Right hindlimb (tissue), 1 donor: ENCODE measurements around the gene ZBTB9.
A peak's percentile ranks its signal among the peaks of the same experiment; 100 is the strongest.

Source experiments
- DNase-seq: peaks from one replicate; pipeline ENCODE4 v3.0.0-alpha.2; 2018

The ZBTB9 gene

DNA sequence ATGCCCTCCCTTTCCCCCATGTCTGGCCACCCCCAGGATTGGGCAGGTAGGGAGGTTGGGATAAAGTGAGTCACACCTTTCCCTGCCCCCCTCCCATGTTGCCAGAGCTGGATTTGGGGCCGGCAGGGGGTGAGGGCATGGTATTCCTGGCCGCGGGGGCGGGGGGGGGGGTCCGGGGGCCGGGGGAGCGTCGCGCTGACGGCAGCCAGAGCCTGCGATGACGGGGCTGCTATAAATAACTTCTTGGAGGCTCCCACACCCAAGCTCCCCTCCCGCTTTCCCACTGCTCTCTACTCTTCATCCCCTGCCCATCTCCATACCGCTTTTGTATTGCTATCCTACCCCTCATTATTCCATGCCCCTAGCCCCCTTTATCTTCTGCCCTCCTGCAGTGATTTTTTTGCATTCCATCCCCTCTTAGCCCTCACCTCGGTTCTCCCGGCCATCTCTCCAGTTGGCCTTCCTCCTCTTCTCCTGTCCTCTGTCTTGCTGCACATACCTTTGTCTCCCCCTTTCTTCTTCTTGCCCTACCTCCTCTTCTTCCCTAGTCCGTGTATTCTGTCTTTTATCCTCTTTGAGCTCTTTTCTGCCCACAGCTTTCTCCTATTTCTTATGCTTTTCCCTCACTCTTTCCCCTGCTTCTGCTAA lies 20.7 kb upstream of the ZBTB9 start:
- peak; percentile 65 for DNase-seq

DNA sequence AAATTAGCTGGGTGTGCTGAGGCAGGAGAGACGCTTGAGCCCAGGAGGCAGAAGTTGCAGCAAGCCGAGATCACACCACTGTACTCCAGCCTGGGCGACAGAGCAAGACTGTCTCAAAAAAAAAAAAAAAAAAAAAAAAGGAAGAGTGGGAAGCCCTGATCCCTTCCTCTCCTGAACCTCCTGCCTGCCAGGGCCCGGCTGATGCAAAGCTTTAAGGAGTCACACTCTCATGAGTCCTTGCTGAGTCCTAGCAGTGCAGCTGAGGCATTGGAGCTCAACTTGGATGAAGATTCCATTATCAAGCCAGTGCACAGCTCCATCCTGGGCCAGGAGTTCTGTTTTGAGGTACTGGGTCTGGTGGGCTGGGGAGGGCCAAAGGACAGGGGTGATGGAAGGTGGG lies 19.4 kb upstream of the ZBTB9 start:
- DNase-seq: no peak

DNA sequence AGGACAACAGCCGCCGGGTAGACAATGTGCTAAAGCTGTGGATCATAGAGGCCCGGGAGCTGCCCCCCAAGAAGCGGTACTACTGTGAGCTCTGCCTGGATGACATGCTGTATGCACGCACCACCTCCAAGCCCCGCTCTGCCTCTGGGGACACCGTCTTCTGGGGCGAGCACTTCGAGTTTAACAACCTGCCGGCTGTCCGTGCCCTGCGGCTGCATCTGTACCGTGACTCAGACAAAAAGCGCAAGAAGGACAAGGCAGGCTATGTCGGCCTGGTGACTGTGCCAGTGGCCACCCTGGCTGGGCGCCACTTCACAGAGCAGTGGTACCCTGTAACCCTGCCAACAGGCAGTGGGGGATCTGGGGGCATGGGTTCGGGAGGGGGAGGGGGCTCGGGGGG lies 16.7 kb upstream of the ZBTB9 start:
- no peak for DNase-seq

DNA sequence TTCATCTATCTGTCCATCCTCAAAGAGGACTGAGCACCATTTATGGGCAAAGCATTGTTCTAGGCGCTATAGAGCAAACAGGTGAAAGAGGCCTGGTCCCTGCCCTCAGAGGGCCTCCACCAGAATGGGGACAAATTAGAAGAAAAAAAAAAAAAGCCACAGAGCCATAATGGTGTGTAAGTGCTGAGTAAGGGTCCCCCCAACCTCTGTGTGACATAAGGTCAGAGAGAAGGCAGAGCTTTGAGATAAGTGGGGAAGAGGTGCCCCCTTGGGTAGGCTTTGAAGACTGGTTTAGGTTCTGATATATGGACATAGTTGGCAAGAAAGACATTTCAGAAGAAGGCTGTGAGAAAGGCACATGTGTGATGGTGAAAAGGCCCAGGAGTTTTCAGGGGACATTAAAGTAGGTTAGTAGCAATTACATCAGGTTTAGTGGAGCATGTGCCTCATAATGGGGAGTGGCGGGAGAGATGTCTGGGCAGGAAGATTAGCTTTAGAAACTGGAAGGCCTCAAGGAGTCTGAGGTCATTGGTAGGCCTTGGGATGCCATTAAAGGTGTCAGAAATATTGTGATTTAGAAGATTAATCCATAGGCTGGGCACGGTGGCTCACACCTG lies 15.3 kb upstream of the ZBTB9 start:
- DNase-seq: no peak

DNA sequence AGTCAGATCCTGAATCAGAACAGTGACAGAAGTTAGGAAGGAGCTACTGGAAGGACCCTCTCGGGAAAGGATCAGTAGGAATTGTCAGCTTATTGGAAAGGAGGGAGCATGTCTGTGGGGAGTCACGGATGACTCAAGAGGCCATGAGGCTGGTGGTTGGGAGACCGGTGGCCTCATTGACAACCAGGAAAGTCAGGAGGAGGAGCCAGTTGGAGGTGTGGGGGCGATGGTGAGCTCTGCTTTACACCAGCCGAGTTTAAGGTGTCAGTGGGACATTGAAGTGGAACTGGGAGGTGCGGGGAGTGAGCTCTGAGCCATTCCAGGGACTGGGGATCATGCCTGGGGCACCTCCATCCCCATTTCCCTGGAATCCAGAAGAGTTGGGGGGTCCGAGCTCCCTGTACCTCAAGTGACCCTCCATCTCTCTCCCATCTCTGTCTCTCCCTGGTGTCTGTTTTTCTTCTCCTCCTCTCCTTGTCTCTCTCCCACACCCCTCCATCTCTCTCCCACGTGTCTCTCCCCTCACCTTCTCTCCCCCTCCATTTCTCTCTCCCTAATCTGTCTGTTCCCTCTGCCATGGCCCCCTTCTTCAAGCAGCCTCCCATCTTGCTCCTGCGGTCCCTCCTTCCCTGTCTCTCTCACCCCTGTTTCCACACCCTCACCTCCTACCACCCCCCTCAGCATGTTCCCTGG lies 14.3 kb upstream of the ZBTB9 start:
- DNase-seq: no peak

DNA sequence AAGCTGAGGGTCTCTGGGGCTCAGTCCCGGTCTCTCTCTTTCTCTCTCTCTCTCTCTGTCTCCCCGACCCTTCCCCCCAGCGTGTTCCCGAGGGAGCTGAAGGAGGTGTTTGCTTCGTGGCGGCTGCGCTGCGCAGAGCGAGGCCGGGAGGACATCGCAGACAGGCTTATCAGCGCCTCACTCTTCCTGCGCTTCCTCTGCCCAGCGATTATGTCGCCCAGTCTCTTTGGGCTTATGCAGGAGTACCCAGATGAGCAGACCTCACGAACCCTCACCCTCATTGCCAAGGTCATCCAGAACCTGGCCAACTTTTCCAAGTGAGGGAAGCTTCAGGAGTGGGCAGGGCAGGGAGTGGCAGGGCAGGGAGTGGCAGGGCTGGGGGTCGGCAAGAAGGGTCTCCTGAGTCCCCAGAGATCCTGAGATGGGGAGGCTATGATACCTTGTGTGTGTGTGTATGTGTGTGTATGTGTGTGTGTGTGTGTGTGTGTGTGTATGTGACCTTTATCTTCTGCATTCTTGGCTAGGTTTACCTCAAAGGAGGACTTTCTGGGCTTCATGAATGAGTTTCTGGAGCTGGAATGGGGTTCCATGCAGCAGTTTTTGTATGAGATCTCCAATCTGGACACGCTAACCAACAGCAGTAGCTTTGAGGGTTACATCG lies 13.6 kb upstream of the ZBTB9 start:
- no peak for DNase-seq

DNA sequence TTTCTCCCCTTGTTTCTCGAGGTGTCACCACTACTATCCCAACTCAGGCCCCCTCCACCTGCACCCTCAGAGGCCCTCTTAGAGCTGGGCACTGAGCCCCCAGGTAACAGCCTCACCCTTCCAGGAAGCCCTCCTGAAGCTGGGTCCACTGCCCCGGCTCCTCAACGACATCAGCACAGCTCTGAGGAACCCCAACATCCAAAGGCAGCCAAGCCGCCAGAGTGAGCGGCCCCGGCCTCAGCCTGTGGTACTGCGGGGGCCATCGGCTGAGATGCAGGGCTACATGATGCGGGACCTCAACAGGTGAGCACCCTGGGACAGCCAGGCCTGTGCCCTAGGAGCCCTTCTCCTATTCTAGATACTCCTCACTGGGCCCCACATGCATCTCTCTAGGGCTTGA lies 12.9 kb upstream of the ZBTB9 start:
- DNase-seq: no peak

DNA sequence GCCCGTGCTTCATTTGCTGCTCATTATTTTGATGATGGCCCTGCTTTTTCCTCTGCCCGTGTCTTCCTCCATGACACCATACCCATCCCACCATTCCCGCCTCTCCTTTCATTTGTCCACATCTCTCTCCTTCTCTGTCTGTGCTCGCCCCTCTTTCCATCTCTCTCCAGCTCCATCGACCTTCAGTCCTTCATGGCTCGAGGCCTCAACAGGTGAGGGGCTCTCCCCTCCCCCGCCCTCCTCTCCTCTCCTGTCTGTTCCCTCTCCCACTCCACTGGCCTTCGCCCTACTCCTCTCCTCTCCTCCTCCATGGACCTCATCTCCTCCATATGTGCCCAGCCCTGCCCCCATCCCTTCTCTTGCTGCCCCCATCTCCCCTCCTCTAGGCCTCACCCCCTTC lies 12.1 kb upstream of the ZBTB9 start:
- no peak for DNase-seq

DNA sequence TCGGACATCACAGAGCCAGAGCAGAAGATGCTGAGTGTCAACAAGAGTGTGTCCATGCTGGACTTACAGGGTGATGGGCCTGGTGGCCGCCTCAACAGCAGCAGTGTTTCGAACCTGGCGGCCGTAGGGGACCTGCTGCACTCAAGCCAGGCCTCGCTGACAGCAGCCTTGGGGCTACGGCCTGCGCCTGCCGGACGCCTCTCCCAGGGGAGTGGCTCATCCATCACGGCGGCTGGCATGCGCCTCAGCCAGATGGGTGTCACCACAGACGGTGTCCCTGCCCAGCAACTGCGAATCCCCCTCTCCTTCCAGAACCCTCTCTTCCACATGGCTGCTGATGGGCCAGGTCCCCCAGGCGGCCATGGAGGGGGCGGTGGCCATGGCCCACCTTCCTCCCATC lies 11.4 kb upstream of the ZBTB9 start:
- no peak for DNase-seq

DNA sequence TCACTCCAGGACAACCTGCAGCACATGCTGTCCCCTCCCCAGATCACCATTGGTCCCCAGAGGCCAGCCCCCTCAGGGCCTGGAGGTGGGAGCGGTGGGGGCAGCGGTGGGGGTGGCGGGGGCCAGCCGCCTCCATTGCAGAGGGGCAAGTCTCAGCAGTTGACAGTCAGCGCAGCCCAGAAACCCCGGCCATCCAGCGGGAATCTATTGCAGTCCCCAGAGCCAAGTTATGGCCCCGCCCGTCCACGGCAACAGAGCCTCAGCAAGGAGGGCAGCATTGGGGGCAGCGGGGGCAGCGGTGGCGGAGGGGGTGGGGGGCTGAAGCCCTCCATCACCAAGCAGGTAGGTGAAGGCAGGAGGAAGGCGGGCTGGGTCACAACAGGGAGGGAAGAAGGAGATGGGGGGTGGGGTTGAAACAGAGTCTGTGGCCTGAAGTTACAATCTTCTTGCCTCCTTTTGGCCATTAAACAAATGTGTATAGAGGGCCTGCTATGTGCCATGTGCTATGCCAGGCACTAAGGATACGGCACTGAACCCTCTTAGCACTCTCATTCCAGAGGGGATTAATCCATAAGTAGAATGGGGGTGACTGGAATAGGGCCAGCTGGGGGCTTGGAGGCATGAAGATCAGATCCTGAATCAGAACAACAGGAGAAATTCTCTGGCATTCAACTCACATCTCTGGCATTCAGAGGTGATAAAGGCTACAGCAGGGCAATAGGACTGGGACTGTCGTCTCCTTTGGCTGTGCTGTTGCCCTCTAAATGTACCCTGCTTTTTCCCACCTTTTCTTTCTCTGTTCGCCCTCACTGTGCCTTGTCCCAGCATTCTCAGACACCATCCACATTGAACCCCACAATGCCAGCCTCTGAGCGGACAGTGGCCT lies 10.5 kb upstream of the ZBTB9 start:
- DNase-seq: no peak

DNA sequence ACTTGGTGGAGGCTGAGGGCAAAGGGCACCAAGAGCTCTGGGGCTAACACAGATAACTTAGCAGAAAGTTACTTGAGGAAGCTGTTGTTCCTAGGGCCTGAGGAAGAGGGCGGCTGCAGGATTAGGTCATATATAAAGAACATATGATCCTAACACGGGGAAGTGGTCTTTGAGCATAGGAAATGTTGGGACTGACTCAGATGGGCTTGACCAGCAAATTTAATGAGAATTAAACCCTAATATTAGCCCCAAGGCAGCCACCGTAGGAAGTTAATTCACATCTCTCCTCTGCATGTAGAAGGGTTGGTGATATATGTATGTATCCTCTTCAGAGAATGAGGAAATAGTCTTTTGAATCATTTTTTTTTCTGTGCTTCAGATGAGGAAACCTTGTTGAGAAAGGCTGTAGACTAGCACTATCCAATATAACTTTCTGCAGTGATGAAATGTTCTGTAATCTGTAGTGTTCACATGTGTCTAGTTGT lies 9.2 kb upstream of the ZBTB9 start:
- DNase-seq: no peak

DNA sequence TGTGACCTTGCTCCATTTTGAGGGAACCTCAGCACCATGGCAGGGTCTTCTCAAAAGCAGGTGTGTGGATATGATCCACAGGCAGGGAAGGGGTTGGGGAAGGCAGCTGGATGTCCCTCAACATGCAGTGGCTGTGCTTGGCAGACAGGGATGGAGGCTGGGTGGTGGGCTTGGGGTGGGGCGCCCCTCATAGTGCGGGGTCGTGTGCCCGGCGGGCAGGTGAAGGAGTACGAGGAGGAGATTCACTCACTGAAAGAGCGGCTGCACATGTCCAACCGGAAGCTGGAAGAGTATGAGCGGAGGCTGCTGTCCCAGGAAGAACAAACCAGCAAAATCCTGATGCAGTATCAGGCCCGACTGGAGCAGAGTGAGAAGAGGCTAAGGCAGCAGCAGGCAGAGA lies 8.0 kb upstream of the ZBTB9 start:
- no peak for DNase-seq

DNA sequence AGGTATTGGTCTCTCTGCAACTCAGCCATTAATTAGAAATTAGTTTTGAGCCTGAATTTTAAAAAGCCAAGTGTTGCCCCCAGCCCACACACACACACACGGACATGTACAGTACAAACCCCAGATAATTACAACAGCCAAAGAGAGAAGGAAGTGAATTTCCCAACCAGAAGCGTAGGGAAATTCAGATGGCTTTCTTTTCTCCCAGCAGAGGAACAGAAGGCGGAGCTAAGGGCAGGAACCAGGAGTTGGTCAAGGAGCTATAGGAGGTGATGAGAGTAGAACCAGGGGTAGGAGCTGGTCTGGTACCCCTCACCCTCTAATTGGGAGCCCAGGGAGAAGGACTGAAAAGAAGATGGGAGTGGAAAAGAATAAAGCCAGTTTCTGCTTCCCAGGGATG lies 3.9 kb upstream of the ZBTB9 start:
- DNase-seq: no peak

DNA sequence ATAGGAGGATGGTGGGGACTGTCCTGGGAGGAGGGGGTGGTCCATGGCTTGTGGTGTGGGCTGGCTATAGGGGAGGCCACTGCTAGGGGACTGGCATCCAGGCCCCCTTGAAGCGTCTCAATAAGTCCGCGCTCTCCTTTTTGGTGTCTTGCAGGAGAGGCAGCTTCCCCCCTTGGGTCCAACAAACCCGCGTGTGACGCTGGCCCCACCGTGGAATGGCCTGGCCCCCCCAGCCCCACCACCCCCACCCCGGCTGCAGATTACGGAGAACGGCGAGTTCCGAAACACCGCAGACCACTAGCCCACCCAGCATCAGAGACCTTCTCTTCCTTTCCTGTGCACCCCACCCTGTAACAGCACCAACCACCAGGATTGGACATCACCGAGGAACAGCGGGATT lies 2.8 kb upstream of the ZBTB9 start:
- no peak for DNase-seq

DNA sequence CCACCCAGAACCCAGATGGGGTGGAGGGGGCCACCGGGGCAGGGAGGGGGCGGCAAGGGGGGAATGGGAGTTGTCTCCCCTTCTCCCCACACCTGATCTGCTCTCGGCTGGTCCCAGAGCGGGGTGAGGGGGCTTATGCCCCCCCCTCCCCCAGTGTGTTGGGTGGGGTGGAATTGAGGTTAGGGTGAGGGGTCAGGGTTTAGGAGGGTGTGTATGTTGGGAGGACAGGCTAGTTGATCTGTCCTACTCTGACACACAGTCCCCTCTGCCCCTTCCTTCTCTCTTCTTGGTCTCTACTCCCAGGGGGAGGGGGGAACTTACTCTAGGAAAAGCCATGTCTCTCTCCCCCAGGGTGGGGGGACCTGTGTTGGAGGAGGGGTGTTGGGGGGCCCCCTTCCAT lies 1.9 kb upstream of the ZBTB9 start:
- DNase-seq: no peak

DNA sequence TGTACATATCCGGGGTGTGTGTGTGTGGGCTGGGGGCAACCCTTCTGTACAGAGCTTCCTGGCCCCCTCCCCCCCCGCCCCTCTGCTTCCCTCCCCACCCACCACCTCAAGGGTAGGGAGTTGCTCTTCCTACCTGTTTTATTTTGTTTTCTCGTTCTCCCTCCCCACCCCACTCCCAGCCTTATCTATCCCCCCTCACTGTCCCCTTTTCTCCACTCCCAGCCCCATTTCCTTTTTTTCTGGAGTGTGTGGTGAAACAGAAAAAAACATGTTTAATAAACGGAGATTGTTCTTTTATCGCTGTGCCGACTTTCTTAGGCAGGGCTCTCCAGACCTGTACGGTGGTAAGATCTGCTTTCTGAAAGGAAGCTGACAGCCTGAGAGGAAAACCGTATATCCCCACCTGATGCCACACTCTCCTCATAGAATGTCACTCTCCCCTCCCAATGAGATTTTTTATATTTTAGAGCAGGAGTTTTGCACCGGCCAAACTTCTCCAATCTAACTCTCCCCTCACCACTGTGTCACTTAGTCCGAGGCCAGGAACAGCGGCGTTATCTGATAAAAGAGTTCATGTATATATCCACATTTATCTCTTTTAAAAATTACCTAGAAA lies 875 bp upstream of the ZBTB9 start:
- no peak for DNase-seq

DNA sequence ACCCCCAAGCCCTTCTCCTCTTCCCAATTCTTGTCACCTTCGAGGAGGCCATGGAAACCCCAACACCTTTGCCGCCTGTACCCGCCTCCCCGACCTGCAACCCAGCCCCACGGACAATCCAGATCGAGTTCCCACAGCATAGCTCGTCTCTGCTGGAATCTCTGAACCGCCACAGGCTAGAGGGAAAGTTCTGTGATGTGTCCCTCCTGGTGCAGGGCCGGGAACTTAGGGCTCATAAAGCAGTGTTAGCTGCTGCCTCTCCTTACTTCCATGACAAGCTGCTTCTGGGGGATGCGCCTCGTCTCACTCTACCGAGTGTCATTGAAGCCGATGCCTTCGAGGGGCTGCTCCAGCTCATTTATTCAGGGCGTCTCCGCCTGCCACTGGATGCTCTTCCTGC lies 675 bp downstream of the ZBTB9 start:
- DNase-seq: no peak

DNA sequence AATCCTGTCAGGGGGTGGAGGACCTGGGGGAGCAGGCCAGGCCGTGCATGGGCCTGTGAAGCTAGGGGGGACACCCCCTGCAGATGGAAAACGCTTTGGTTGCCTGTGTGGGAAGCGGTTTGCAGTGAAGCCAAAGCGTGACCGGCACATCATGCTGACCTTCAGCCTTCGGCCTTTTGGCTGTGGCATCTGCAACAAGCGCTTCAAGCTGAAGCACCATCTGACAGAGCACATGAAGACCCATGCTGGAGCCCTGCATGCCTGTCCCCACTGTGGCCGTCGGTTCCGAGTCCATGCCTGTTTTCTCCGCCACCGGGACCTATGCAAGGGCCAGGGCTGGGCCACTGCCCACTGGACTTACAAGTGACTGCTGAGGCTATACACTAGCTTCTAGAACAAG lies 1.8 kb downstream of the ZBTB9 start:
- DNase-seq: no peak

DNA sequence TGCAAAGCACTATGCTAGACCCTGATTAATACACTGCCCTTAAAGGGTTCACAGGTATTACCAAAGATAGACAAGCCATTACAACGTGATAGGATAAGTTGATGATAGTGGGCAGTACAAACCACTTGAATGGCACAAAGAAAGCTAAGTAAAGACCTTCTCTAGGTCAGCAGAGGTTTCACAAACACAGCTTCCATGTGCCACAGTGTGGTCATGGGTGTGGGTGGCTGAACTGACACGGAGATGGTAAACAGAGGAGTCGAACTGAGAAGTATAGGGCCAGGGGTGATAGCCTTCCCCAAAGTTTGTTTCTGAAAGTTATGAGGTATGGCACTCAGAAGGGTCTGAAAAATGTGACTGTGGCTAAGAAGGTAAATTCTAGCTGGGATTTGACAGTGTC lies 4.3 kb downstream of the ZBTB9 start:
- DNase-seq: no peak

DNA sequence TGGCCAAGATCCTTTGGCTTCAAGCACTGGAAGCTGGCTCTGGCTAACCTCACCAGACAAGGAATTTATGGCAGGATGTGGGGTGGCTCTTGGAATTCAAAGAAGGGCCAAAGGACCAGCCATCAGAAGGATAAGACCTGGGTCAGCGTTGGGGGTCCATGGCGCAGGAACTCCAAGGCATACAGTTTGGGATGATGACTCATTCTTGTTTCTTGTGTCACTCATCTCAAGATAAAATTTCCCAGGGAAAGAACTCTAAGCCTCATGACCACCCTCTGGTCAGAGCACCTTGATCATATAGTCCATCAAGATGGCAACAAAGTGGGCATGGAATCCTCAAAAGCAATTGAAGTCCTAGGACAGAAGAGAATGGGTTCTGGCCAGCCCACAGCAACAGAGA lies 4.8 kb downstream of the ZBTB9 start:
- DNase-seq: no peak

DNA sequence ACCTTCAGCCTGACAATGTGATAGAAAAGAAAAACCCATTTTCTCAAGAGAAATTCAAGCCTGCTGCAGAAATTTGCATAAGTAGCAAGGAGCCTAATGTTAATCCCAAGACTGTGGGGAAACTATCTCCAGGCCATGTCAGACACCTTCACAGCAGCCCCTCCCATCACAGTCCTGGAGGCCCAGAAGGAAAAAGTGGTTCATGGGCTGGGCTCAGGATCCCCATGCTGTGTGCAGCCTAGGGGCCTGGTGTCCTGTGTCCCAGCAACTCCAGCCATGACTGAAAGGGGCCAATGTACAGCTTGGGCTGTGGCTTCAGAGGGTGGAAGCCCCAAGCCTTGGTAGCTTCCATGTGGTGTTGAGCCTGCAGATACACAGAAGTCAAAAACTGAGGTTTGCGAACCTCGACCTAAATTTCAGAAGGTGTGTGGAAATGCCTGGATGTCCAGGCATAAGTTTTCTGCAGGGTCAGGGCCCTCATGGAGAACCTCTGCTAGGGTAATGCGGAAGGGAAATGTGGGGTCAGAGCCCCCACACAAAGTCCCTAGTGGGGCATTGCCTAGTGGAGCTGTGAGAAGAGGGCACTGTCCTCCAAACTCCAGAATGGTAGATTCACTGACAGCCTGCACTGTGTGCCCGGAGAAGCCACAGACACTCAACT lies 11.8 kb downstream of the ZBTB9 start:
- DNase-seq: no peak

DNA sequence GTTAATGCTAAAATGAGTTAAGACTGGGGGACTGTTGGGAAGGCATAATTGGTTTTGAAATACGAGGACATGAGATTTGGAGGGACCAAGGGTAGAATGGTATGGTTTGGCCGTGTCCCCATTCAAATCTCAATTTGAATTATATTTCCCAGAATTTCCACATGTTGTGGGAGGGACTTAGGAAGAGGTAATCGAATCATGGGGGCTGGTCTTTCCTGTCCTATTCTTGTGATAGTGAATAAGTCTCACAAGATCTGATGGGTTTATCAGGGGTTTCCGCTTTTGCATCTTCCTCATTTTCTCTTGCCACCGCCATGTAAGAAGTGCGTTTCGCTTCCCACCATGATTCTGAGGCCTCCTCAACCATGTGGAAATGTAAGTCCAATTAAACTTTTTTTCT lies 12.7 kb downstream of the ZBTB9 start:
- DNase-seq: no peak
